ENCODE results near the gene ZNF253. TPM values are rescaled to one million over a fixed set of nuclear protein-coding genes. Genes with fewer than 3 reads are reported as not detected.
"Not testable (repeated sequence)": the region's sequence is repeated elsewhere in the genome, so short reads cannot be mapped to it uniquely, and the experiment has no call there.

The ZNF253 gene
- total and polyA plus RNA-seq, 2 experiments from 2014 or later, result 2.1 to 3.2 TPM

- in situ Hi-C loops (cut with MboI), result no loop called here
- Histone ChIP-seq H4K20me1 (ENCODE audit: insufficient read depth) (no peaks in the 10 kb centered on the region), H3K4me3 (peak within 1 kb of the TSS; percentile 91), H2AFZ (peak within 1 kb of the TSS; percentile 93), H3K79me2 (ENCODE audit: insufficient read depth) (peaks cover 41% of the 10 kb centered on the region), H3K9ac (peak within 1 kb of the TSS; percentile 88), H3K27me3 (replicated peaks; ENCODE audit: insufficient read depth) (no peaks in the 10 kb centered on the region), H3K36me3 (ENCODE audit: low read depth) (no peaks in the 10 kb centered on the region), H3K4me1 (ENCODE audit: insufficient read depth) (peaks cover 4% of the 10 kb centered on the region; the same call in 1 of the 2 replicates), H3K4me2 (ENCODE audit: unreplicated experiment) (peak within 1 kb of the TSS; percentile 88), H3K27ac (peak within 1 kb of the TSS; percentile 89), H3K9me2 (ENCODE audit: insufficient read depth) (no peaks in the 10 kb centered on the region), H3F3A (ENCODE audit: insufficient read depth) (peaks cover 25% of the 10 kb centered on the region), H3K9me3 (ENCODE audit: low read depth) (no peaks in the 10 kb centered on the region)
- DNase-seq, result peak; percentile 99
- no peak for TF ChIP-seq EZH2phosphoT487 (IDR thresholded peaks at IDR 0.05; ENCODE audit: insufficient read depth, low read depth)
- TF ChIP-seq EZH2 (IDR thresholded peaks at IDR 0.05; ENCODE audit: insufficient read depth, poor library complexity, severe bottlenecking), result no peak
- WGBS, 2 experiments (ENCODE audit: low coverage in 1 of 2, low lambda C conversion rate in 2 of 2, missing lambda C conversion rate in 2 of 2), result 1 to 2% methylated on average over 34 of the region's 35 CpGs
Measured at GRCh38 chr19:19900729-19901444, 35.2 kb downstream of the ZNF253 start, which contains the start of gene ZNF93. Gene ZNF93, plus strand, starts transcription at chr19:19900946. Its CDS starts 143 bp downstream, at chr19:19901089.

DNA sequence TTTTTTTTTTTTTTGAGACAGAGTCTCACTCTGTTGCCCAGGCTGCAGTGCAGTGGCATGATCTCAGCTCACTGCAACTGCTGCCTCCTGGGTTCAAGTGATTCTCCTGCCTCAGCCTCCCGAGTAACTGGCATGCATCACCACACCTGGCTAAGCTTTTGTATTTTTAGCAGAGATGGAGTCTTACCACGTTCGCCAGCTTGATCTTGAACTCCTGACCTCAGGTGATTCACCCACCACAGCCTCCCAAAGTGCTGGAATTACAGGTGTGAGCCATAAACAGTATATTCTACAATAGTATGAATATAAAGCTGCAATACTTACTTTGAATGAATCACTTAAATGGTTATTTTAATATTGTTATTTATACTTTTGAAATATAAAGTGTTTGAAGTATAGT is 41.9 kb downstream of the ZNF253 start:
- H3K9me3 ChIP-seq (ENCODE audit: low read depth); H3K9ac ChIP-seq; DNase-seq; H3F3A ChIP-seq (ENCODE audit: insufficient read depth); H2AFZ ChIP-seq; H4K20me1 ChIP-seq (ENCODE audit: insufficient read depth); H3K4me2 ChIP-seq (ENCODE audit: unreplicated experiment); in situ Hi-C loops (cut with MboI); H3K9me2 ChIP-seq (ENCODE audit: insufficient read depth); H3K27me3 ChIP-seq (replicated peaks; ENCODE audit: insufficient read depth); H3K4me1 ChIP-seq (ENCODE audit: insufficient read depth); H3K27ac ChIP-seq; H3K36me3 ChIP-seq (ENCODE audit: low read depth); H3K4me3 ChIP-seq: not testable (repeated sequence)
- 97 to 100% methylated on average over 3 of the region's 3 CpGs for WGBS, 2 experiments (ENCODE audit: low coverage in 1 of 2, low lambda C conversion rate in 2 of 2, missing lambda C conversion rate in 2 of 2)
- H3K79me2 ChIP-seq (ENCODE audit: insufficient read depth), result peaks cover 99% of the 10 kb centered on the region

- no peaks in the 10 kb centered on the region for H4K20me1 ChIP-seq (ENCODE audit: insufficient read depth)
- no peak overlapping the region for H3K4me2 ChIP-seq (ENCODE audit: unreplicated experiment)
- WGBS, 2 experiments (ENCODE audit: low coverage in 1 of 2, low lambda C conversion rate in 2 of 2, missing lambda C conversion rate in 2 of 2), result 71 to 76% methylated on average over 2 of the region's 2 CpGs
- no peaks in the 10 kb centered on the region for H3K36me3 ChIP-seq (ENCODE audit: low read depth)
- H3K9ac ChIP-seq, result no peak overlapping the region
- no peaks in the 10 kb centered on the region for H3K4me1 ChIP-seq (ENCODE audit: insufficient read depth)
- no peaks in the 10 kb centered on the region for H3K9me3 ChIP-seq (ENCODE audit: low read depth)
- H3K4me3 ChIP-seq, result no peak overlapping the region
- DNase-seq, result no peak
- no peak overlapping the region for H2AFZ ChIP-seq
- H3K27me3 ChIP-seq (replicated peaks; ENCODE audit: insufficient read depth), result no peaks in the 10 kb centered on the region
- H3K79me2 ChIP-seq (ENCODE audit: insufficient read depth), result peaks cover 89% of the 10 kb centered on the region
- H3K9me2 ChIP-seq (ENCODE audit: insufficient read depth), result no peaks in the 10 kb centered on the region
- no peak for TF ChIP-seq EZH2phosphoT487 (IDR thresholded peaks at IDR 0.05; ENCODE audit: insufficient read depth, low read depth)
- TF ChIP-seq EZH2 (IDR thresholded peaks at IDR 0.05; ENCODE audit: insufficient read depth, poor library complexity, severe bottlenecking), result no peak
- H3K27ac ChIP-seq, result no peak overlapping the region
- H3F3A ChIP-seq (ENCODE audit: insufficient read depth), result no peaks in the 10 kb centered on the region
- in situ Hi-C loops (cut with MboI), result no loop called here
Measured at GRCh38 chr19:19909654-19910053, 44.0 kb downstream of the ZNF253 start.

GRCh38 chr19:19911150-19911549 is 45.5 kb downstream of the ZNF253 start:
- in situ Hi-C loops (cut with MboI), result no loop called here
- no peaks in the 10 kb centered on the region for H3K9me3 ChIP-seq (ENCODE audit: low read depth)
- no peak overlapping the region for H2AFZ ChIP-seq
- DNase-seq, result peak; percentile 12
- H3K36me3 ChIP-seq (ENCODE audit: low read depth), result peaks cover 2% of the 10 kb centered on the region; the same call in 1 of the 2 replicates
- no peaks in the 10 kb centered on the region for H3K27me3 ChIP-seq (replicated peaks; ENCODE audit: insufficient read depth)
- no peak overlapping the region for H3K9ac ChIP-seq
- TF ChIP-seq EZH2phosphoT487 (IDR thresholded peaks at IDR 0.05; ENCODE audit: insufficient read depth, low read depth), result no peak
- no peak for TF ChIP-seq EZH2 (IDR thresholded peaks at IDR 0.05; ENCODE audit: insufficient read depth, poor library complexity, severe bottlenecking)
- H3F3A ChIP-seq (ENCODE audit: insufficient read depth), result no peaks in the 10 kb centered on the region
- no peaks in the 10 kb centered on the region for H3K9me2 ChIP-seq (ENCODE audit: insufficient read depth)
- H3K4me2 ChIP-seq (ENCODE audit: unreplicated experiment), result no peak overlapping the region
- H3K27ac ChIP-seq, result no peak overlapping the region
- H3K79me2 ChIP-seq (ENCODE audit: insufficient read depth), result peaks cover 74% of the 10 kb centered on the region
- 89 to 92% methylated on average over 1 of the region's 1 CpG for WGBS, 2 experiments (ENCODE audit: low coverage in 1 of 2, low lambda C conversion rate in 2 of 2, missing lambda C conversion rate in 2 of 2)
- no peak overlapping the region for H3K4me3 ChIP-seq
- no peaks in the 10 kb centered on the region for H3K4me1 ChIP-seq (ENCODE audit: insufficient read depth)
- H4K20me1 ChIP-seq (ENCODE audit: insufficient read depth), result no peaks in the 10 kb centered on the region
